CD4-positive, alpha-beta T cell treated with Interleukin-10 for 1 hour (primary cell): ENCODE results near the gene SPNS2.

Experiments used
- DNase-seq: peaks from one replicate; pipeline ENCODE4 v3.0.0-alpha.2; 2020

SPNS2 gene

DNA sequence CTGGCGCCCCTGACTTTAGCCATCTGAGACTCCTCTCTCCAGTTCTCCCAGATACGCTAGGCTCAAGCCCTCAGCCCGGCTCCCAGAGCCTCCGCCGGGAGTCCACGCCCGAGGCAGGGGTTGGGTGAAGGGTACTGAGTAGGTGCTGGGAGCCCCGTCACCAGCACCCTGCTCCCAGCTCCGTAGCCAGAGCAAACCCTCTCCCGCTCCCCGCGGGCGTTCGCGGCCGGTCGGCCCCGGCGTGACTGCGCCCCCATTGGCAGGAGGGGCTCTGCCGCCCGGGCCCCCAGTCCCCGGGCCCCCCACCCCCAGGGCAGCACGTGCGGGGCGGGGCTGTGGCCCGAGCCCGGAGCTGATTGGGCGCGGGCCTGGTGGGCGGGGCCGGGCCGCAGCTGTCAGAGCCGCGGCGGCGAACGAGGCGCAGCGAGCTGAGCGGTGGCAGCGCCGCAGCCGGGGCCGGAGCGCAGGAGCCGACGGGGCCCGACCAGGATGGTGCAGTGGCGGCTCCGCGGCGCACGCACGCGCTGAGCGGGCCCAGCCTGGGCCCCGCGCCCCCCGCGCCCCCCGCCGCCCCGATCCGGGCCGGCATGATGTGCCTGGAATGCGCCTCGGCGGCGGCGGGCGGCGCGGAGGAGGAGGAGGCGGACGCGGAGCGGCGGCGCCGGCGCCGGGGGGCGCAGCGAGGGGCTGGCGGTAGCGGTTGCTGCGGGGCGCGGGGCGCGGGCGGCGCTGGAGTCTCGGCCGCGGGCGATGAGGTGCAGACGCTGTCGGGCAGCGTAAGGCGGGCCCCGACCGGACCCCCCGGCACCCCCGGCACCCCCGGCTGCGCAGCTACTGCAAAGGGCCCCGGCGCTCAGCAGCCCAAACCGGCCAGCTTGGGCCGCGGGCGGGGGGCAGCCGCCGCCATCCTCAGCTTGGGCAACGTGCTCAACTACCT is at the start of gene SPNS2:
SPNS2 (plus strand) TSS at position 421 of the 937 bp plus-strand sequence; CDS start at position 588, 167 bp downstream.
- peak; percentile 74 for DNase-seq

DNA sequence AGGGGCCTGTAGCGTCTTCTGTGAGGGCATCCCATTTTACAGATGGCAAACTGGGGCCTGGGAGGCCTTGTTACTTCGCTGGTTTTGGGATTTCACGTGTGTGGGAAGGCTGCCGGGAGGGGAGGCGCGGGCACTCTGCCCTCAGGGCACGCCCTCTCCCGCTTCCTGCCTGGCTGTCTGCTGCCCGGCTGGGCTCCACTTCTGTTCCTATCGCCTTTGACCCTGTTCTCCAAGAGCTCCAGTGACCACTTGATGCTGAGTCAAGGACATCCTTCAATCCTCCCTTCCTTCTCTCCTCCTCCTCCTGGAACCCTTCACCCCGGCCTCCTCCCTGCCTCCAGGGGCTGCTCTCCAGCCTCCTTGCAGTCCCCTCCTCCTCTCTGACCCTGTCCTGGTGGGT is 48.9 kb upstream of the SPNS2 start:
- no peak for DNase-seq

DNA sequence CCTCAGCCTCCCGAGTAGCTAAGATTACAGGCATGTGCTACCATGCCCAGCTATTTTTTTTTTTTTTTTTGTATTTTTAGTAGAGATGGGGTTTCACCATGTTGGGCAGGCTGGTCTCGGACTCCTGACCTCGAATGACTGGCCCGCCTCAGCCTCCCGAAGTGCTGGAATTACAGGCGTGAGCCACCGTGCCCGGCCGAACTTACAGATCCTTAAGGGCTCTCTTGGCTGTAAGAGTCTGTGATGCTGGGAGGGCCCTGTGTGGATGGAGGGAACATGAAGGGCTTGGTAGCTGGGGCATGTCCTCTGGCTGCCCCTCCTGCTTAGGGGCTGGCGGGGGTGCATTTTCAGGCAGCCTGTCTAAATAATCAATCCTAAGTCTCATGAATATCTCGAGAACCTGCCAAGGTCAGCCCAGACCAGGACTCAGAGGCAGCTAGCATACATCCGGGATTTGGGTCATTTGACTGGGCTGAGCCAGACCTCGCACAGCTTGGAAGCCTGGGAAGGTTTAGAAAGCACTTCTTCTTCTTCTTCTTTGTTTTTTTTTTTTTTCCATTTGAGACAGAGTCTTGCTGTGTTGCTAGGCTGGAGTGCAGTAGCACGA is 47.9 kb upstream of the SPNS2 start:
- no peak for DNase-seq

DNA sequence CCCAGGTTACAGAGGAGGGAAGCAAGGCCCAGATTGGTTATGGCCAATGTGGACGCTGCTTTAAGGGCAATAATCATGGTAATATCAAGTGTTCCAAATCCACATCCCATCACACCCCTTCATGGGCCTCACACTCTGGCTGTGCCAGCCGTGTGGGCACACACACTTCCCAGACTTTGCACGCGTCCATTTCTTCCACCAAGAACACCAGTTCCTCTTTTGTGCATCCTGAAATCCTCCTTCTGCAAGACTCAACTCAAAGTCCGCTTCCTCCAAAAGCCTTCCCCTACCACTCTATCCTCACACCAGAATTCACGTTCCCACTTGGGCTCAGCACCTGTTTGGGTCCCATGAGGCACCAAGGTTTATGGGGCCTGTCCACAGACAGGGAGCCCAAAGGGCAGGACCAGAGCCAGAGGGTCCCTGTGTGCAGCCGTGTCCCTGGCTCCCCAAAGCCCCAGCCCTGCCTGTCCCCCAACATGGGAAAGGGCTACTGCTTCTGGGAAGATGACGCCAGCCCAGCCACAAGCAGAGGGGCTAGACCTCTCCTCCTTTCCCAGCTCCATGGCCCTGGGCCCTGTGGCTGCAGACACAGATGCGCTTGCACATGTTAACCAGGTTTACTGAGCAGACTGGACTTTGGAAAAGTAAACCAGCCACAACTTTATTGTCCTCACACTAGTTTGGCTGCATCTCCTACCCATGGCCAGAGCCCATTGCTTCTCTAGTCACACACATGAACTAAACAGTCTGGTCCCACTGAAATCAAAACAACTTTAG is 44.7 kb upstream of the SPNS2 start:
- DNase-seq, result no peak

- no peak for DNase-seq
These were observed 38.0 kb upstream of the SPNS2 start for GRCh38 chr17:4460661-4461060.

GRCh38 chr17:4463818-4464476 is 34.7 kb upstream of the SPNS2 start:
- no peak for DNase-seq

- no peak for DNase-seq
These were observed 32.9 kb upstream of the SPNS2 start for GRCh38 chr17:4465786-4466185.

DNA sequence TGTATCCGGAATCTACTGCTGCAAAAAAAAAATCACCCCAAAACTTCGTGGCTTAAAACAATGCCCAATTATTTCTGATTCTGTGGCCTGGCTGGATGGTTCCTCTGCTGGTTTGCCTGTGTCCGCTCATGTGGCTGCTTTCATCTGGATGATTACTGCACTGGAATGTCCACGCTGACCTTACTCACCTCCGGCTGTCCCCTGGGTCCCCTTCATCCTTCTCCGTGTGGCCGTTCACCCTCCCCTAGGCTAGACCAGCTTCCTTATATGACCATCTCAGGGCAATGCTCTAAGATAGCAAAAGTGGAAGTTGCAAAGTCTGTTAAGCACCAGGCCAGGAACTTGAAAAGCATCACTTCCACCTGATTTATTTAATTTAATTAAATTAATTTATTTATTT is 31.4 kb upstream of the SPNS2 start:
- DNase-seq, result no peak

GRCh38 chr17:4469552-4469951 is 29.1 kb upstream of the SPNS2 start:
- DNase-seq, result no peak

DNA sequence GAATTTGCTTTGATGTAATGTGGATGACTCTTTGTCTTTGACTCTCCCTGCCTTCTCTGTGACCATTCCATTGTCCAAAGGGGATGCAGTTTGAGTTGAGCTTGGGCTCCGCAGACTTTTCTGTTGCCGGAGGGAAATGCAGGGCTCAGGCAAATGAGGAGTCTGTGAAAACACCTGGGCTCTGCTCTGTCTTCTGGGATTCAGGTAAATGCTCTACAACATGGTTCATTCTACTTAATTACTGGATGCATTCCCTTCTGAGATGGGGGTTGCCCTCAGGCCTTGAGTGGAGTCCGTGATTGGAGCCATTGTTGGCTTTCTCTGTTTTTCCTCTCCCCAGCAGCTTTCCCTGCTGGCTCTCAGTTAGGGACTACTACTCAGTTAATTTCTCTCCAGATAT is 26.4 kb upstream of the SPNS2 start:
- DNase-seq, result no peak

DNA sequence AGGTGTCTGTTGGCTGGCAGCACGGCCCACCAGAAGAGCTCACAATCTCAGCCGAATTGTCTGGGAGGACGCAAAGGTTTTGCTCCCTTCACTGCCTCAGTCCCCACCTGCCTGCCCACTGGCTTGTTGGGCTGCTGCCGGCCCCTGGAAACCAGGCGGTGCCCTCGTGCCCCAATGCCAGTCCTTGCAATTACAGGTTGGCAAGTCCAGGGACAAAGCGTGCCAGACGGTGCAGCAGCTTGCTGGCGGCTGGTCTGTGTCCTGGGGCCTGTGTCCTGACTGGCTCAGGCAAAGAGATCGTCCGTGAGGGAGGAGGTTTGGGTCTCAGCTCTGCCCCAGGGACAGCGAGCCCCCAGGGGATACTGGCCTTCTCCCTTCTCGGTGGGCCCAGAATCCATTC is 24.6 kb upstream of the SPNS2 start:
- DNase-seq, result no peak

GRCh38 chr17:4475001-4475400 is 23.7 kb upstream of the SPNS2 start:
- DNase-seq, result no peak

GRCh38 chr17:4475463-4475862 is 23.2 kb upstream of the SPNS2 start:
- no peak for DNase-seq

DNA sequence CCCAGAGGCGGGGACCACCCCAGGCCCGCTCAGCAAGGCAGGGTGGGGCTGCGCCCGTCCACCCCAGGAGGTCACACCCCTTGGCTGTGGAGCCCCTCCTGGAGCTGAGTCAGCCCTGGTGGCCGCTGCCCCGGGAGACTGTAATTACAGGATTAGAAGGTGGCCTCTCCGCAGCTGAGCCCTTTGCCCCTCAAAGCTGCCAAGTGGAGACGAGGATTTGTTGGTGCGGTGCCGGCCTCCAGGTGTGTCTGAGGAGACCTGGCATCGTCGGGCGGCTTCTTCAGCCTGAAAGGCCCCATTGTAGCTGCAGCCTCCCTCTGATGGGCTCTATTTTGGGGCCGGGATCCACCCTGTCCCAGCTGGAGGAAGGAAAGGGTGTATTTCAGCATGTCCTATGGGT is 22.7 kb upstream of the SPNS2 start:
- DNase-seq, result no peak

GRCh38 chr17:4476511-4477070 is 22.1 kb upstream of the SPNS2 start:
- no peak for DNase-seq

GRCh38 chr17:4477255-4477791 is 21.4 kb upstream of the SPNS2 start:
- no peak for DNase-seq

DNA sequence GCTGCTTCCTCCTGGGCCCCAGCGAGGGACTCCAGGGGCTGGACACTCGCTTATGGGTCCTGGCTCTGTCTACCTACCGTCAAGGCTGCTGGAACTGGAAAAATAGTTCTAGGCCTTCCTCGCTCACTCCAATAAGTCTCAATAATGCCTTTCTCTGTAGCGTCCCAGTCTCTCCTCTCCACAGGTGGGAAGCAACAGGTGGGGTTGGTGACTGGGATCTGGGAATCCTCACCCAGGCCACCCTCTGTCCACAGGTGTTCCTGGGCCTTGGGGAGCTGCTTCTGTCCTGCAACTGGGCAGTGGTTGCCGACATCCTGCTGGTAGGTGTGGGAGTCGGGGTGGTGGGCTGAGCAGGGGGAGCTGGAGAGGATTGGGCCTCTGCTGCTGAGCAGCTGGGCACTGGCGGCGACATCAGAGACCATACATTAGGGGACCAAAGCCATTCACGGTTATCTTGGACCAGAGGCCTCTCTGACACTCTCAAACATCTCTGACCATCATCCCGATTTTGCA is 20.3 kb upstream of the SPNS2 start:
- no peak for DNase-seq

GRCh38 chr17:4479340-4479981 is 19.2 kb upstream of the SPNS2 start:
- no peak for DNase-seq

- no peak for DNase-seq
These were observed 18.5 kb upstream of the SPNS2 start for GRCh38 chr17:4479982-4480751.
